Mucosa of stomach (tissue), 1 donor: ENCODE results near the gene SLC25A11.

Experiments
- H3K27me3 ChIP-seq: one replicate; pipeline ENCODE4 v1.7.0; 2013; ENCODE audit warnings: mild to moderate bottlenecking, low read length; ENCODE audit not compliant: control insufficient read depth, insufficient read depth
- H3K36me3 ChIP-seq: one replicate; pipeline ENCODE4 v1.7.0; 2013; ENCODE audit warnings: low read length; ENCODE audit not compliant: control insufficient read depth, insufficient read depth
- H3K4me1 ChIP-seq: one replicate; pipeline ENCODE4 v1.7.0; 2013; ENCODE audit warnings: mild to moderate bottlenecking, low read length; ENCODE audit not compliant: control insufficient read depth, insufficient read depth
- H3K4me3 ChIP-seq: one replicate; pipeline ENCODE4 v1.7.0; 2013; ENCODE audit warnings: low read length
- H3K9ac ChIP-seq: one replicate; pipeline ENCODE4 v1.7.0; 2013; ENCODE audit warnings: mild to moderate bottlenecking, low read length, moderate library complexity
- H3K9me3 ChIP-seq: one replicate; pipeline ENCODE4 v1.7.0; 2013; ENCODE audit warnings: mild to moderate bottlenecking, low read length, moderate library complexity; ENCODE audit not compliant: control insufficient read depth
- donor health status: Pancreatic carcinoma.

SLC25A11 gene

GRCh38 chr17:4972322-4972721, 32.5 kb upstream of the SLC25A11 start:
- Histone ChIP-seq H3K27me3 (no peaks in the 10 kb centered on the region), H3K36me3 (peaks cover 11% of the 10 kb centered on the region), H3K9me3 (no peaks in the 10 kb centered on the region), H3K4me3 (no peak overlapping the region), H3K9ac (no peak overlapping the region), H3K4me1 (peaks cover 14% of the 10 kb centered on the region)

GRCh38 chr17:4971826-4972225, 32.0 kb upstream of the SLC25A11 start:
- Histone ChIP-seq H3K9ac (no peak overlapping the region), H3K36me3 (peaks cover 11% of the 10 kb centered on the region), H3K9me3 (no peaks in the 10 kb centered on the region), H3K4me1 (peaks cover 14% of the 10 kb centered on the region), H3K27me3 (no peaks in the 10 kb centered on the region), H3K4me3 (no peak overlapping the region)

GRCh38 chr17:4970273-4970672, 30.4 kb upstream of the SLC25A11 start:
- H3K9me3 ChIP-seq: no peaks in the 10 kb centered on the region
- H3K27me3 ChIP-seq: no peaks in the 10 kb centered on the region
- no peak overlapping the region for H3K4me3 ChIP-seq
- peaks cover 20% of the 10 kb centered on the region for H3K4me1 ChIP-seq
- peaks cover 11% of the 10 kb centered on the region for H3K36me3 ChIP-seq
- no peak overlapping the region for H3K9ac ChIP-seq

GRCh38 chr17:4969551-4970173, 29.8 kb upstream of the SLC25A11 start:
- Histone ChIP-seq H3K4me3 (no peak overlapping the region), H3K9ac (no peak overlapping the region), H3K9me3 (no peaks in the 10 kb centered on the region), H3K4me1 (peaks cover 20% of the 10 kb centered on the region), H3K27me3 (no peaks in the 10 kb centered on the region), H3K36me3 (peaks cover 8% of the 10 kb centered on the region)

GRCh38 chr17:4969047-4969550, 29.3 kb upstream of the SLC25A11 start:
- Histone ChIP-seq H3K9me3 (no peaks in the 10 kb centered on the region), H3K4me3 (no peak overlapping the region), H3K4me1 (peaks cover 20% of the 10 kb centered on the region), H3K9ac (peak overlapping the region; percentile 85), H3K27me3 (no peaks in the 10 kb centered on the region), H3K36me3 (peaks cover 2% of the 10 kb centered on the region)

GRCh38 chr17:4968486-4969046, 28.7 kb upstream of the SLC25A11 start:
- no peaks in the 10 kb centered on the region for H3K36me3 ChIP-seq
- peaks cover 20% of the 10 kb centered on the region for H3K4me1 ChIP-seq
- no peaks in the 10 kb centered on the region for H3K9me3 ChIP-seq
- no peaks in the 10 kb centered on the region for H3K27me3 ChIP-seq
- peak overlapping the region; percentile 77 for H3K4me3 ChIP-seq
- peak overlapping the region; percentile 85 for H3K9ac ChIP-seq

GRCh38 chr17:4967539-4968485, 28.0 kb upstream of the SLC25A11 start, which contains the start of gene SPAG7:
SPAG7 (minus strand) TSS chr17:4967817; CDS start chr17:4967804, 13 bp downstream.
- Histone ChIP-seq H3K9ac (peak within 1 kb of the TSS; percentile 85), H3K9me3 (no peaks in the 10 kb centered on the region), H3K4me3 (peak within 1 kb of the TSS; percentile 78), H3K36me3 (no peaks in the 10 kb centered on the region), H3K4me1 (peaks cover 20% of the 10 kb centered on the region), H3K27me3 (no peaks in the 10 kb centered on the region)

GRCh38 chr17:4966844-4967538, 27.1 kb upstream of the SLC25A11 start:
- no peaks in the 10 kb centered on the region for H3K36me3 ChIP-seq
- H3K9ac ChIP-seq: peak overlapping the region; percentile 85
- no peaks in the 10 kb centered on the region for H3K27me3 ChIP-seq
- H3K4me3 ChIP-seq: peak overlapping the region; percentile 78
- peaks cover 20% of the 10 kb centered on the region for H3K4me1 ChIP-seq
- H3K9me3 ChIP-seq: no peaks in the 10 kb centered on the region

GRCh38 chr17:4965311-4965986, 25.6 kb upstream of the SLC25A11 start:
- Histone ChIP-seq H3K4me1 (peaks cover 20% of the 10 kb centered on the region), H3K27me3 (no peaks in the 10 kb centered on the region), H3K9ac (no peak overlapping the region), H3K4me3 (no peak overlapping the region), H3K9me3 (no peaks in the 10 kb centered on the region), H3K36me3 (no peaks in the 10 kb centered on the region)

- H3K9me3 ChIP-seq: no peaks in the 10 kb centered on the region
- no peaks in the 10 kb centered on the region for H3K27me3 ChIP-seq
- no peak overlapping the region for H3K4me3 ChIP-seq
- H3K9ac ChIP-seq: no peak overlapping the region
- peaks cover 7% of the 10 kb centered on the region for H3K4me1 ChIP-seq
- H3K36me3 ChIP-seq: no peaks in the 10 kb centered on the region
Observed at GRCh38 chr17:4960279-4960922, 20.6 kb upstream of the SLC25A11 start.
